ENCODE measurements around the gene CD274.
"Not testable (repeated sequence)": the region's sequence is repeated elsewhere in the genome, so short reads cannot be mapped to it uniquely, and the experiment has no call there.

Gene CD274

GRCh38 chr9:5438301-5439162 lies 11.8 kb upstream of the CD274 start:
- DNase-seq, result peak; percentile 59

GRCh38 chr9:5440426-5440825 lies 9.9 kb upstream of the CD274 start:
- DNase-seq, result no peak

GRCh38 chr9:5441043-5441442 lies 9.3 kb upstream of the CD274 start:
- no peak for DNase-seq

GRCh38 chr9:5442400-5443011 lies 7.8 kb upstream of the CD274 start:
- no peak for DNase-seq

- no peak for DNase-seq
These were observed 6.5 kb upstream of the CD274 start for GRCh38 chr9:5443850-5444249.

GRCh38 chr9:5445096-5445495 lies 5.2 kb upstream of the CD274 start:
- not testable (repeated sequence) for DNase-seq

GRCh38 chr9:5445886-5446285 lies 4.5 kb upstream of the CD274 start:
- no peak for DNase-seq

GRCh38 chr9:5446451-5447236 lies 3.7 kb upstream of the CD274 start:
- DNase-seq, result no peak

GRCh38 chr9:5447337-5447736 lies 3.0 kb upstream of the CD274 start:
- DNase-seq, result no peak

- DNase-seq, result no peak
These were observed 2.3 kb upstream of the CD274 start for GRCh38 chr9:5448016-5448415.

GRCh38 chr9:5448461-5449435 lies 1.6 kb upstream of the CD274 start:
- no peak for DNase-seq

GRCh38 chr9:5449521-5450358 lies 602 bp upstream of the CD274 start:
- no peak for DNase-seq

- DNase-seq, result no peak
These were observed 1.9 kb downstream of the CD274 start for GRCh38 chr9:5452286-5452609.

GRCh38 chr9:5453004-5453403 lies 2.7 kb downstream of the CD274 start:
- DNase-seq, result no peak

GRCh38 chr9:5453673-5454072 lies 3.3 kb downstream of the CD274 start:
- DNase-seq, result peak; percentile 39

- no peak for DNase-seq
These were observed 4.8 kb downstream of the CD274 start for GRCh38 chr9:5455181-5455580.

- peak; percentile 27 for DNase-seq
These were observed 9.0 kb downstream of the CD274 start for GRCh38 chr9:5459289-5459829.

- DNase-seq, result no peak
These were observed 9.8 kb downstream of the CD274 start for GRCh38 chr9:5460157-5460556.

- not testable (repeated sequence) for DNase-seq
These were observed 14.5 kb downstream of the CD274 start for GRCh38 chr9:5464831-5465330.

GRCh38 chr9:5466005-5466404 lies 15.7 kb downstream of the CD274 start:
- no peak for DNase-seq

GRCh38 chr9:5466766-5467165 lies 16.4 kb downstream of the CD274 start:
- DNase-seq, result no peak

Measured in stimulated activated CD4-positive, alpha-beta T cell treated with anti-CD3 and anti-CD28 coated beads, Interleukin-1b, Interleukin-23, amount 100 ng/mL, for 48 hours (primary cell).